Duodenal mucosa (tissue), 2 donors: ENCODE results near the gene VARS1.
"Not testable (repeated sequence)": the region's sequence is repeated elsewhere in the genome, so short reads cannot be mapped to it uniquely, and the experiment has no call there.

Source experiments
- H3K27ac ChIP-seq: one replicate; pipeline ENCODE4 v1.7.0; 2013; ENCODE audit warnings: low read depth, low read length
- H3K27me3 ChIP-seq, 2 donors: one replicate each; pipeline ENCODE4 v1.7.0; 2013; ENCODE audit warnings: low read length in 2 of 2, control low read depth in 1 of 2; ENCODE audit not compliant: insufficient read depth in 2 of 2, control insufficient read depth in 1 of 2
- H3K36me3 ChIP-seq, 2 donors: one replicate each; pipeline ENCODE4 v1.7.0; 2013; ENCODE audit warnings: low read length in 2 of 2, control low read depth in 1 of 2; ENCODE audit not compliant: insufficient read depth in 2 of 2, control insufficient read depth in 1 of 2
- H3K4me1 ChIP-seq, 2 donors: one replicate each; pipeline ENCODE4 v1.7.0; 2013; ENCODE audit warnings: low read length in 2 of 2, control low read depth in 1 of 2; ENCODE audit not compliant: insufficient read depth in 2 of 2, control insufficient read depth in 1 of 2
- H3K4me3 ChIP-seq, 2 donors: one replicate each; pipeline ENCODE4 v1.7.0; 2013; ENCODE audit warnings: low read length in 2 of 2, low read depth in 1 of 2
- H3K9ac ChIP-seq, 2 donors: one replicate each; pipeline ENCODE4 v1.7.0; 2013; ENCODE audit warnings: low read length in 2 of 2, low read depth in 1 of 2
- H3K9me3 ChIP-seq, 2 donors: one replicate each; pipeline ENCODE4 v1.7.0; 2013; ENCODE audit warnings: low read length in 2 of 2, control low read depth in 1 of 2; ENCODE audit not compliant: control insufficient read depth in 1 of 2

Gene VARS1

GRCh38 chr6:31795616-31796298 is at the start of gene VARS1:
TSS of gene VARS1 (minus strand) at chr6:31795752. CDS start at chr6:31795217, 535 bp downstream.
- H3K27ac ChIP-seq, result peak within 1 kb of the TSS; percentile 89

GRCh38 chr6:31844507-31844906 is 49.0 kb upstream of the VARS1 start:
- Histone ChIP-seq H3K4me3 (no peak overlapping the region), H3K27ac (no peak overlapping the region), H3K9me3 (no peaks in the 10 kb centered on the region), H3K36me3 (peaks cover 4 to 12% of the 10 kb centered on the region in 2 donors), H3K4me1 (no peaks in the 10 kb centered on the region), H3K27me3 (no peaks in the 10 kb centered on the region), H3K9ac (no peak overlapping the region)

More at GRCh38 chr6:31795616-31796298, at the start of gene VARS1:
- peak within 1 kb of the TSS; percentile 97 to 99 for H3K9ac ChIP-seq
- H3K4me3 ChIP-seq, result peak within 1 kb of the TSS; percentile 96 to 97
- peaks cover 7 to 9% of the 10 kb centered on the region in 2 donors for H3K4me1 ChIP-seq
- no peaks in the 10 kb centered on the region for H3K27me3 ChIP-seq
- H3K36me3 ChIP-seq, result peaks cover 4 to 13% of the 10 kb centered on the region in 2 donors
- H3K9me3 ChIP-seq, result no peaks in the 10 kb centered on the region

- peaks cover 9 to 15% of the 10 kb centered on the region in 2 donors for H3K4me1 ChIP-seq
- no peaks in the 10 kb centered on the region for H3K9me3 ChIP-seq
- no peaks in the 10 kb centered on the region for H3K27me3 ChIP-seq
- no peak overlapping the region for H3K27ac ChIP-seq
- H3K4me3 ChIP-seq, result no peak overlapping the region
- no peak overlapping the region for H3K9ac ChIP-seq
- H3K36me3 ChIP-seq, result peaks cover 12 to 36% of the 10 kb centered on the region in 2 donors
Observed at GRCh38 chr6:31842053-31842452, 46.5 kb upstream of the VARS1 start.

GRCh38 chr6:31839779-31840126 is 44.2 kb upstream of the VARS1 start:
- H3K9ac ChIP-seq, H3K27me3 ChIP-seq, H3K4me3 ChIP-seq, H3K9me3 ChIP-seq, H3K27ac ChIP-seq: not testable (repeated sequence)
- Histone ChIP-seq H3K4me1 (peaks cover 21 to 30% of the 10 kb centered on the region in 2 donors), H3K36me3 (peaks cover 13 to 38% of the 10 kb centered on the region in 2 donors)

- H3K4me3 ChIP-seq, result no peak overlapping the region
- no peaks in the 10 kb centered on the region for H3K9me3 ChIP-seq
- peaks cover 13 to 38% of the 10 kb centered on the region in 2 donors for H3K36me3 ChIP-seq
- no peak overlapping the region for H3K9ac ChIP-seq
- peaks cover 21 to 34% of the 10 kb centered on the region in 2 donors for H3K4me1 ChIP-seq
- H3K27ac ChIP-seq, result no peak overlapping the region
- no peaks in the 10 kb centered on the region for H3K27me3 ChIP-seq
Observed at GRCh38 chr6:31838968-31839367, 43.4 kb upstream of the VARS1 start.

GRCh38 chr6:31838114-31838553 is 42.6 kb upstream of the VARS1 start:
- H3K9ac ChIP-seq, result peak overlapping the region in 1 of 2 donors; percentile 100
- not testable (repeated sequence) for H3K4me3 ChIP-seq, H3K9me3 ChIP-seq, H3K27ac ChIP-seq, H3K27me3 ChIP-seq
- peaks cover 21 to 39% of the 10 kb centered on the region in 2 donors for H3K4me1 ChIP-seq
- H3K36me3 ChIP-seq, result peaks cover 13 to 38% of the 10 kb centered on the region in 2 donors

GRCh38 chr6:31837369-31838113 is 42.0 kb upstream of the VARS1 start:
- peaks cover 21 to 44% of the 10 kb centered on the region in 2 donors for H3K4me1 ChIP-seq
- H3K4me3 ChIP-seq, result peak overlapping the region; percentile 95 to 98
- H3K9me3 ChIP-seq, result no peaks in the 10 kb centered on the region

GRCh38 chr6:31836474-31837368 is 41.2 kb upstream of the VARS1 start:
- H3K36me3 ChIP-seq, result peaks cover 13 to 38% of the 10 kb centered on the region in 2 donors
- H3K27ac ChIP-seq, result no peak overlapping the region
- H3K4me1 ChIP-seq, result peaks cover 21 to 44% of the 10 kb centered on the region in 2 donors
- H3K9me3 ChIP-seq, result no peaks in the 10 kb centered on the region
- peak overlapping the region; percentile 95 to 98 for H3K4me3 ChIP-seq
- H3K9ac ChIP-seq, result peak overlapping the region; percentile 96 to 100
- H3K27me3 ChIP-seq, result no peaks in the 10 kb centered on the region

More at GRCh38 chr6:31837369-31838113, 42.0 kb upstream of the VARS1 start:
- H3K36me3 ChIP-seq, result peaks cover 13 to 38% of the 10 kb centered on the region in 2 donors
- no peak overlapping the region for H3K27ac ChIP-seq
- H3K9ac ChIP-seq, result peak overlapping the region; percentile 96 to 100
- no peaks in the 10 kb centered on the region for H3K27me3 ChIP-seq

GRCh38 chr6:31836047-31836473 is 40.5 kb upstream of the VARS1 start:
- H3K9ac ChIP-seq, result peak overlapping the region; percentile 96 to 100
- no peaks in the 10 kb centered on the region for H3K9me3 ChIP-seq
- H3K4me1 ChIP-seq, result peaks cover 21 to 51% of the 10 kb centered on the region in 2 donors
- peaks cover 13 to 38% of the 10 kb centered on the region in 2 donors for H3K36me3 ChIP-seq
- H3K27me3 ChIP-seq, result no peaks in the 10 kb centered on the region
- H3K27ac ChIP-seq, result no peak overlapping the region
- peak overlapping the region; percentile 95 to 98 for H3K4me3 ChIP-seq
